ENCODE results near the gene UGCG. TPM values are rescaled to one million over a fixed set of nuclear protein-coding genes. Genes with fewer than 3 reads are reported as not detected.
A peak's percentile ranks its signal among the peaks of the same experiment; 100 is the strongest.
"Not testable (repeated sequence)": the region's sequence is repeated elsewhere in the genome, so short reads cannot be mapped to it uniquely, and the experiment has no call there.

UGCG gene
- total RNA-seq, 2 donors from 2014 or later = 14.8 to 19.0 TPM

GRCh38 chr9:111937781-111938426, 41.3 kb downstream of the UGCG start:
- ATAC-seq = peak; percentile 88 to 91
- DNase-seq (ENCODE audit: low spot score) = peak; percentile 74
- peaks cover 20 to 21% of the 10 kb centered on the region in 2 donors for H3K4me1 Mint-ChIP-seq (ENCODE audit: low read depth in 2 of 2)
- H3K9me3 Mint-ChIP-seq = no peaks in the 10 kb centered on the region
- peaks cover 13% of the 10 kb centered on the region for H3K36me3 Mint-ChIP-seq
- no peaks in the 10 kb centered on the region for H3K27me3 Mint-ChIP-seq
- peak overlapping the region; percentile 78 to 85 for H3K27ac Mint-ChIP-seq
- peak overlapping the region; percentile 61 for H3K4me3 Mint-ChIP-seq

GRCh38 chr9:111938427-111938800, 41.8 kb downstream of the UGCG start:
- Mint-ChIP-seq H3K4me1 (ENCODE audit: low read depth in 2 of 2) (peaks cover 20 to 21% of the 10 kb centered on the region in 2 donors), H3K27me3 (no peaks in the 10 kb centered on the region), H3K4me3 (peak overlapping the region; percentile 61), H3K9me3 (no peaks in the 10 kb centered on the region), H3K36me3 (peaks cover 13% of the 10 kb centered on the region), H3K27ac (peak overlapping the region; percentile 78 to 85)
- ATAC-seq = no peak
- DNase-seq (ENCODE audit: low spot score) = no peak

DNA sequence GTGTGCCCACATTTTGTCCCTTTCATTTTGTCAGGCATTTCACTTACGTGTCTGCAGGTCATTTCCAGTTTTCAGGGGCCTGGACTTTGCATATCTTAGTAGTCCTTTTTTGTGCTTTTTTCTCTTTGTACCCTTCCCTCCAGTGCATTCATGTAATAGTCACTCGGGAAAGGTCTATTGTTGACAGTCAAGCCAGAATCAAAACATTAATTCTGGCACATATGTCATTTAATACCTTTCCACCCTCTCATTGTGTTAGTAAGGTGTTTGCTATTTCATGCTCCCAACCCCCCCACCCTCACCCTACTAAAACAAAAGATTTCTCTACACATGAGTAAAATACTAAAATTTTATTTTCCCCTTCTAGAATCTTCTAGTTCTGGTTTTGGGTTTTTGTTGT, 42.7 kb downstream of the UGCG start:
- peaks cover 20 to 23% of the 10 kb centered on the region in 2 donors for H3K4me1 Mint-ChIP-seq (ENCODE audit: low read depth in 2 of 2)
- peak overlapping the region; percentile 61 for H3K4me3 Mint-ChIP-seq

DNA sequence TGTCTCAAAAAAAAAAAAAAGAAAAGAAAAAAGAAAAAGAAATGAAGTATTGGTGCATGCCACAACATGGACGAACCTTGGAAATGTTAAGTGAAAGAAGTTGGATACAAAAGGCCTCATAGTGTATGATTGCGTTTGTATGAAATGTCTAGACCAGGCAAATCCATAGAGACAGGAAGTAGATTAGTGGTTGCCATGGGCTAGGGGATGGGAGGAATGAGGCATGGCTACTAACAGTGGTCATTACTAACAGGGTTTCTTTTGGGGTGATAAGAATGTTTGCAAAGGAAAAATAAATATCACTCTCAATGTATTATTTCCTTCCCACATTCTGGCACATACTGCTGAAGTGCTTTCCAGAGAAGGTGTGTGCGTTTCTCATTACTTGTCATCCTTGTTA, 44.1 kb downstream of the UGCG start:
- ATAC-seq (no peak), DNase-seq (ENCODE audit: low spot score) (no peak)
- Mint-ChIP-seq H3K4me3 (no peak overlapping the region), H3K4me1 (ENCODE audit: low read depth in 2 of 2) (peaks cover 28 to 34% of the 10 kb centered on the region in 2 donors), H3K27ac (no peak overlapping the region), H3K27me3 (peaks cover 0 to 7% of the 10 kb centered on the region in 2 donors), H3K9me3 (no peaks in the 10 kb centered on the region), H3K36me3 (peaks cover 8% of the 10 kb centered on the region)

More for the DNA sequence above, 42.7 kb downstream of the UGCG start:
- Mint-ChIP-seq H3K27ac (peak overlapping the region; percentile 78 to 85), H3K9me3 (no peaks in the 10 kb centered on the region), H3K36me3 (peaks cover 13% of the 10 kb centered on the region), H3K27me3 (peaks cover 0 to 1% of the 10 kb centered on the region in 2 donors)
- DNase-seq (ENCODE audit: low spot score) = no peak
- ATAC-seq = no peak

- peaks cover 18 to 24% of the 10 kb centered on the region in 2 donors for H3K4me1 Mint-ChIP-seq (ENCODE audit: low read depth in 2 of 2)
- no peaks in the 10 kb centered on the region for H3K9me3 Mint-ChIP-seq
- ATAC-seq (no peak), DNase-seq (ENCODE audit: low spot score) (no peak)
- H3K27ac Mint-ChIP-seq = peak overlapping the region in 1 of 2 donors; percentile 34
- peaks cover 6 to 10% of the 10 kb centered on the region in 2 donors for H3K27me3 Mint-ChIP-seq
- no peak overlapping the region for H3K4me3 Mint-ChIP-seq
- H3K36me3 Mint-ChIP-seq = peaks cover 8% of the 10 kb centered on the region
Measured at GRCh38 chr9:111943200-111943599, 46.6 kb downstream of the UGCG start.

GRCh38 chr9:111943746-111944145, 47.1 kb downstream of the UGCG start:
- Mint-ChIP-seq H3K4me1 (ENCODE audit: low read depth in 2 of 2) (peaks cover 14 to 18% of the 10 kb centered on the region in 2 donors), H3K36me3 (peaks cover 5% of the 10 kb centered on the region), H3K4me3 (no peak overlapping the region), H3K27ac (no peak overlapping the region), H3K9me3 (no peaks in the 10 kb centered on the region), H3K27me3 (peaks cover 6 to 10% of the 10 kb centered on the region in 2 donors)
- DNase-seq (ENCODE audit: low spot score) (no peak), ATAC-seq (no peak)

DNA sequence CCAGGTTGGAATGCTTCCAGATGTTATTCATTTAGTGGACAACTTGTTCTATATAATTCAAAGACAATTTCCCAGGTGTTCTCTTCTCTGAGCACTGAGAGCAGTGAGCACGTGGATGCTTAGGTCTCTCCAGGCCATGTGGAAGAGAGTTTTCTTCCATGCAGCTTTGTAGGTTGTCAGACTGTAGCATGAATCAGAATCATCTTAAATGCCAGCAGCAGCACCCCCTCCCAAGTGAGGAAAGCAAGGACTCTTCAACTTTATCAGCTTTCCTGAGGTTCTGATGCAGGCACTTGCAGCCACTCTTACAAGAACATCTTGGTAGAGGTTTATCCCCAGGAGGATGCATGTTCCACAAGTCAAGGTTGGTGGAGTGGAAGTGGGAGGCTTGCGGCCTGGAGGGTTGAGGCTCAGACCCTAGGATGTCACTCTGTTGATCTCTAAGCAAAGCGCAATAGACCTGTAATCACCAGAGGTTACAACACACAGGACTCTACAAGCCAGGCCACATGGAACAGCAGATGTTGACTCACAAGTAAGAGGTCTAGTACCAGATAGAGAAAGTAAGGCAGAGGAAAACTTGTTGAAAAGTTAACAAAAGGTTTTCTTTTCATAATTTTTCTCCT, 47.7 kb downstream of the UGCG start:
- ATAC-seq (no peak), DNase-seq (ENCODE audit: low spot score) (no peak)
- no peaks in the 10 kb centered on the region for H3K9me3 Mint-ChIP-seq
- peaks cover 8 to 13% of the 10 kb centered on the region in 2 donors for H3K4me1 Mint-ChIP-seq (ENCODE audit: low read depth in 2 of 2)
- H3K4me3 Mint-ChIP-seq = no peak overlapping the region
- H3K27me3 Mint-ChIP-seq = peaks cover 6 to 10% of the 10 kb centered on the region in 2 donors
- no peaks in the 10 kb centered on the region for H3K36me3 Mint-ChIP-seq
- H3K27ac Mint-ChIP-seq = no peak overlapping the region

GRCh38 chr9:111945216-111945615, 48.6 kb downstream of the UGCG start:
- no peak for ATAC-seq
- DNase-seq (ENCODE audit: low spot score) = no peak
- Mint-ChIP-seq H3K36me3 (no peaks in the 10 kb centered on the region), H3K9me3 (no peaks in the 10 kb centered on the region), H3K27me3 (peaks cover 6 to 10% of the 10 kb centered on the region in 2 donors), H3K27ac (no peak overlapping the region), H3K4me3 (no peak overlapping the region), H3K4me1 (ENCODE audit: low read depth in 2 of 2) (peaks cover 8 to 13% of the 10 kb centered on the region in 2 donors)

DNA sequence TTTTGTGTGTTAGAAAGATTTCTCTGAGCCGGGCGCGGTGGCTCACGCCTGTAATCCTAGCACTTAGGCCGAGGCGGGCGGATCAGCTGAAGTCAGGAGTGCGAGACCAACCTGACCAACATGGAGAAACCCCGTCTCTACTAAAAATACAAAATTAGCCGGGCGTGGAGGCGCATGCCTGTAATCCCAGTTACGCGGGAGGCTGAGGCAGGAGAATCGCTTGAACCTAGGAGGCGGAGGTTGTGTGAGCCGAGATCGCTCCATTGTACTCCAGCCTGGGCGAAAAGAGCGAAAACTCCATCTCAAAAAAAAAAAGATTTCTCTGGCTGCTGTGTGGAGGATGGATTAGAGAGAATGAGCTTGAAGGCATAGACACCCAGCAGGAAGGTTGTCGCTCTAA, 51.5 kb downstream of the UGCG start:
- not testable (repeated sequence) for ATAC-seq; DNase-seq (ENCODE audit: low spot score); H3K9me3 Mint-ChIP-seq; H3K27me3 Mint-ChIP-seq; H3K36me3 Mint-ChIP-seq; H3K4me3 Mint-ChIP-seq
- Mint-ChIP-seq H3K4me1 (ENCODE audit: low read depth in 2 of 2) (peaks cover 8 to 13% of the 10 kb centered on the region in 2 donors), H3K27ac (peak overlapping the region; percentile 26 to 47)

DNA sequence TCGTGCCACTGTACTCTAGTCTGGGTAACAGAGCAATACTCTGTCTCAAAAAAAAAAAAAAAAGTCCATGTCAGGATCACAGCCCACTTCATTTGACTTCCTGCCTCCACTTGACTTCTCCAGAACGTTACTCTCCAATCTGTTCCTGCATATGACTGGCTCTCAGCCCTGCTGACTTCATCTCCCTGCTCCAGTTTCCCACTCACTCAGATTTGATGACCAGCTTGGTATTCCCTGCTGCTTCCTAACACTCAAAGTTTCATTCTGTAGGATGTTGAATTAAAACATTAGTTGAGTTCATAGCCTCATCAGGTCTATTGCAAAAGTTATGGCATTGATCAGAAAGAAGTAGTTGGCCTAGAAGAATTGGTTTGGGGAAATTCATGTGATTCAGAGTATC, 52.3 kb downstream of the UGCG start:
- DNase-seq (ENCODE audit: low spot score) = no peak
- Mint-ChIP-seq H3K27ac (no peak overlapping the region), H3K9me3 (no peaks in the 10 kb centered on the region), H3K27me3 (peaks cover 6 to 12% of the 10 kb centered on the region in 2 donors), H3K36me3 (no peaks in the 10 kb centered on the region), H3K4me3 (no peak overlapping the region), H3K4me1 (ENCODE audit: low read depth in 2 of 2) (peaks cover 8 to 13% of the 10 kb centered on the region in 2 donors)
- ATAC-seq = no peak

GRCh38 chr9:111949919-111950318, 53.3 kb downstream of the UGCG start:
- no peak overlapping the region for H3K27ac Mint-ChIP-seq
- peaks cover 6 to 9% of the 10 kb centered on the region in 2 donors for H3K27me3 Mint-ChIP-seq
- DNase-seq (ENCODE audit: low spot score) (no peak), ATAC-seq (no peak)
- peaks cover 4 to 7% of the 10 kb centered on the region in 2 donors for H3K4me1 Mint-ChIP-seq (ENCODE audit: low read depth in 2 of 2)
- H3K9me3 Mint-ChIP-seq = no peaks in the 10 kb centered on the region
- no peaks in the 10 kb centered on the region for H3K36me3 Mint-ChIP-seq
- H3K4me3 Mint-ChIP-seq = no peak overlapping the region

DNA sequence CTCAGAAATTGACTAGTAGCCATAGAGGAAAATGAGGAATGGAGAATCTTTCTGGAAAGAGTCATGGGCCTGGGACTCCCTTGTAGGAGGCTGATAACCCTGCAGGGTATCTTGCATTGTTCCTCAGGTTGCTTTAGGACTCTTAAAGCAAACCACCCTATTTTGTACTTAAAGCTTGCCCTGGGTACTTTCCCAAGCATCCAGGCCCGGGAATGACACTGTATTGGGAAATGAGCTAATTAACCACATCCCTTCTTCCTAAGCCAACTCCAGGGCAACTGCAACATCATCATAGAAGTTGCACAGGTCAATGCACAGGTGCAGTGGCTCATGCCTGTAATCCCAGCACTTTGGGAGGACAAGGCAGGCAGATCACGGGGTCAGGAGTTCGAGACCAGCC, 55.9 kb downstream of the UGCG start:
- Mint-ChIP-seq H3K27ac (no peak overlapping the region), H3K9me3 (no peaks in the 10 kb centered on the region), H3K4me1 (ENCODE audit: low read depth in 2 of 2) (peaks cover 0 to under 1% of the 10 kb centered on the region in 2 donors), H3K36me3 (no peaks in the 10 kb centered on the region), H3K4me3 (no peak overlapping the region), H3K27me3 (peaks cover 6 to 10% of the 10 kb centered on the region in 2 donors)
- ATAC-seq = no peak
- no peak for DNase-seq (ENCODE audit: low spot score)

DNA sequence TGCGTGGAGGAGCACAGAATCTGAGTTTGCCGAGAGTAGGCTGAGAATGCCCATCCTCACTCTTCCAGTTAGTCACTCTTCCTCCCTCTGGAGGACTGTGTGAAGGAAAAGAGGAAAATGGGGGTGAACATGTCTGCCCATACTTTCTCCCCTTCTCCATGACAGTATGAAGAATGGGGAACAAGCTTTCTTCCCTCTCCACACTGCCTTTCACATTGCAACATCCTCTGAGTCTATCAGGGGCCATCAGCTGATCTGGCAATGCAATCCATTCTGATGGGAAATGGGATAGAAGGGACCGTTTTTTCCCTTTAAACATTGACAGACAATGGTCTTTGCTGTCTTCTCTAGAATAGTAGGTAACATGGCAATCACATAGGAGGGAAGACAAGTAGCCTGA, 56.8 kb downstream of the UGCG start:
- Mint-ChIP-seq H3K4me3 (no peak overlapping the region), H3K27ac (no peak overlapping the region), H3K9me3 (no peaks in the 10 kb centered on the region), H3K27me3 (peaks cover 0 to 14% of the 10 kb centered on the region in 2 donors), H3K4me1 (ENCODE audit: low read depth in 2 of 2) (peaks cover 8 to 9% of the 10 kb centered on the region in 2 donors), H3K36me3 (no peaks in the 10 kb centered on the region)
- DNase-seq (ENCODE audit: low spot score) (no peak), ATAC-seq (no peak)

GRCh38 chr9:111955048-111955447, 58.4 kb downstream of the UGCG start:
- H3K36me3 Mint-ChIP-seq = no peaks in the 10 kb centered on the region
- ATAC-seq (no peak), DNase-seq (ENCODE audit: low spot score) (no peak)
- peaks cover 9% of the 10 kb centered on the region in 2 donors for H3K4me1 Mint-ChIP-seq (ENCODE audit: low read depth in 2 of 2)
- no peaks in the 10 kb centered on the region for H3K9me3 Mint-ChIP-seq
- peaks cover 0 to 19% of the 10 kb centered on the region in 2 donors for H3K27me3 Mint-ChIP-seq
- H3K27ac Mint-ChIP-seq = no peak overlapping the region
- H3K4me3 Mint-ChIP-seq = no peak overlapping the region
